Measurements from ENCODE around the gene CLEC10A. TPM values are rescaled to one million over a fixed set of nuclear protein-coding genes. Genes with fewer than 3 reads are reported as not detected.
A peak's percentile ranks its signal among the peaks of the same experiment; 100 is the strongest.

CLEC10A gene
- total RNA-seq, 4 donors from 2014 or later, result 3.0 to 14.0 (median 13.1) TPM

- DNase-seq (ENCODE audit: extremely low spot score), result peak; percentile 98
- intact Hi-C loops (cut with DNase I), result no loop called here
- 3% methylated on average over 25 of the region's 52 CpGs for WGBS
Observed at GRCh38 chr17:7035591-7036368, 44.3 kb downstream of the CLEC10A start, which contains the start of gene SLC16A13. Gene SLC16A13, plus strand, starts transcription at chr17:7036015. Its CDS starts 368 bp downstream, at chr17:7036383.

GRCh38 chr17:7034955-7035590, 45.0 kb downstream of the CLEC10A start:
- intact Hi-C loops (cut with DNase I), result no loop called here
- DNase-seq (ENCODE audit: extremely low spot score), result no peak
- Histone ChIP-seq H3K36me3 (peaks cover 0 to 8% (median 0%) of the 10 kb centered on the region in 4 donors), H3K27me3 (peaks cover 0 to 13% (median 0%) of the 10 kb centered on the region in 4 donors), H3K4me1 (peaks cover 13 to 23% (median 21%) of the 10 kb centered on the region in 4 donors), H3K27ac (replicated peaks in 1 of 4) (peak overlapping the region; percentile 72 to 82 (median 77)), H3K4me3 (peak overlapping the region; percentile 52 to 63 (median 59)), H3K9me3 (no peaks in the 10 kb centered on the region)
- 18% methylated on average over 7 of the region's 7 CpGs for WGBS
- no peak for TF ChIP-seq CTCF (IDR thresholded peaks at IDR 0.05)
- TF ChIP-seq POLR2A (IDR thresholded peaks at IDR 0.05; ENCODE audit: low read depth), result no peak
- no peak for TF ChIP-seq POLR2AphosphoS5 (IDR thresholded peaks at IDR 0.05)
- TF ChIP-seq EP300 (IDR thresholded peaks at IDR 0.05), result no peak

More at GRCh38 chr17:7035591-7036368, 44.3 kb downstream of the CLEC10A start, which contains the start of gene SLC16A13:
- H3K27me3 ChIP-seq, result peaks cover 0 to 13% (median 0%) of the 10 kb centered on the region in 4 donors
- no peak for TF ChIP-seq EP300 (IDR thresholded peaks at IDR 0.05)
- peak; percentile 6 for TF ChIP-seq POLR2A (IDR thresholded peaks at IDR 0.05; ENCODE audit: low read depth)
- peak; percentile 83 for TF ChIP-seq POLR2AphosphoS5 (IDR thresholded peaks at IDR 0.05)
- H3K4me1 ChIP-seq, result peaks cover 13 to 23% (median 20%) of the 10 kb centered on the region in 4 donors
- H3K36me3 ChIP-seq, result peaks cover 0 to 8% (median 0%) of the 10 kb centered on the region in 4 donors
- peak within 1 kb of the TSS; percentile 72 to 82 (median 77) for H3K27ac ChIP-seq (replicated peaks in 1 of 4)
- no peaks in the 10 kb centered on the region for H3K9me3 ChIP-seq
- H3K4me3 ChIP-seq, result peak within 1 kb of the TSS; percentile 52 to 63 (median 59)

- Histone ChIP-seq H3K9me3 (no peaks in the 10 kb centered on the region), H3K36me3 (peaks cover 0 to 25% (median 0%) of the 10 kb centered on the region in 4 donors), H3K4me3 (no peak overlapping the region), H3K4me1 (peaks cover 5 to 22% (median 15%) of the 10 kb centered on the region in 4 donors), H3K27me3 (peaks cover 0 to 14% (median 0%) of the 10 kb centered on the region in 4 donors), H3K27ac (replicated peaks in 1 of 4) (peak overlapping the region; percentile 10 to 54 (median 48))
- no peak for DNase-seq (ENCODE audit: extremely low spot score)
- intact Hi-C loops (cut with DNase I), result no loop called here
- TF ChIP-seq POLR2AphosphoS5 (IDR thresholded peaks at IDR 0.05) (peak; percentile 56 to 81), CTCF (IDR thresholded peaks at IDR 0.05) (no peak)
- WGBS, result 61% methylated on average over 8 of the region's 8 CpGs
Observed at GRCh38 chr17:7029659-7030058, 50.4 kb downstream of the CLEC10A start.

GRCh38 chr17:7029096-7029495, 51.0 kb downstream of the CLEC10A start:
- no peak for DNase-seq (ENCODE audit: extremely low spot score)
- intact Hi-C loops (cut with DNase I), result no loop called here
- Histone ChIP-seq H3K4me3 (no peak overlapping the region), H3K27me3 (peaks cover 0 to 14% (median 0%) of the 10 kb centered on the region in 4 donors), H3K4me1 (peaks cover 8 to 24% (median 15%) of the 10 kb centered on the region in 4 donors), H3K36me3 (peaks cover 0 to 27% (median 0%) of the 10 kb centered on the region in 4 donors), H3K27ac (replicated peaks in 1 of 4) (peak overlapping the region; percentile 10 to 54 (median 48)), H3K9me3 (no peaks in the 10 kb centered on the region)
- TF ChIP-seq POLR2A (IDR thresholded peaks at IDR 0.05; ENCODE audit: low read depth) (no peak), POLR2AphosphoS5 (IDR thresholded peaks at IDR 0.05) (no peak), EP300 (IDR thresholded peaks at IDR 0.05) (no peak), CTCF (IDR thresholded peaks at IDR 0.05) (no peak)
- WGBS, result 72% methylated on average over 3 of the region's 3 CpGs

- peaks cover 23 to 42% (median 27%) of the 10 kb centered on the region in 4 donors for H3K4me1 ChIP-seq
- TF ChIP-seq EP300 (IDR thresholded peaks at IDR 0.05) (no peak), POLR2A (IDR thresholded peaks at IDR 0.05; ENCODE audit: low read depth) (no peak), POLR2AphosphoS5 (IDR thresholded peaks at IDR 0.05) (no peak), CTCF (IDR thresholded peaks at IDR 0.05) (no peak)
- DNase-seq (ENCODE audit: extremely low spot score), result no peak
- WGBS, result 79% methylated on average over 5 of the region's 13 CpGs
- peak overlapping the region in 2 of 4 donors; percentile 19 to 34 for H3K27ac ChIP-seq (replicated peaks in 1 of 4)
- no peaks in the 10 kb centered on the region for H3K9me3 ChIP-seq
- no peak overlapping the region for H3K4me3 ChIP-seq
- peaks cover 0 to 27% (median 0%) of the 10 kb centered on the region in 4 donors for H3K36me3 ChIP-seq
- H3K27me3 ChIP-seq, result peaks cover 0 to 32% (median 10%) of the 10 kb centered on the region in 4 donors
- intact Hi-C loops (cut with DNase I), result no loop called here
Observed at GRCh38 chr17:7027335-7027734, 52.7 kb downstream of the CLEC10A start.
